ENCODE measurements around the gene RABL2B. TPM values are rescaled to one million over a fixed set of nuclear protein-coding genes. Genes with fewer than 3 reads are reported as not detected.
A peak's percentile ranks its signal among the peaks of the same experiment; 100 is the strongest.
"Not testable (repeated sequence)": the region's sequence is repeated elsewhere in the genome, so short reads cannot be mapped to it uniquely, and the experiment has no call there.

Gene RABL2B
- 10 to 100 TPM; 14.8 to 18.9 (median 17.4) TPM for total RNA-seq (2021; fragmentation: NEBNext Ultra II Directional; extraction: Animal tissue kit (Norgen Biotek cat#: 25700))
- long read RNA-seq, partial matches to known transcripts, result 10 of 27 reads
- long read RNA-seq, other reads (novel, unspliced or antisense), result 13 of 27 reads

DNA sequence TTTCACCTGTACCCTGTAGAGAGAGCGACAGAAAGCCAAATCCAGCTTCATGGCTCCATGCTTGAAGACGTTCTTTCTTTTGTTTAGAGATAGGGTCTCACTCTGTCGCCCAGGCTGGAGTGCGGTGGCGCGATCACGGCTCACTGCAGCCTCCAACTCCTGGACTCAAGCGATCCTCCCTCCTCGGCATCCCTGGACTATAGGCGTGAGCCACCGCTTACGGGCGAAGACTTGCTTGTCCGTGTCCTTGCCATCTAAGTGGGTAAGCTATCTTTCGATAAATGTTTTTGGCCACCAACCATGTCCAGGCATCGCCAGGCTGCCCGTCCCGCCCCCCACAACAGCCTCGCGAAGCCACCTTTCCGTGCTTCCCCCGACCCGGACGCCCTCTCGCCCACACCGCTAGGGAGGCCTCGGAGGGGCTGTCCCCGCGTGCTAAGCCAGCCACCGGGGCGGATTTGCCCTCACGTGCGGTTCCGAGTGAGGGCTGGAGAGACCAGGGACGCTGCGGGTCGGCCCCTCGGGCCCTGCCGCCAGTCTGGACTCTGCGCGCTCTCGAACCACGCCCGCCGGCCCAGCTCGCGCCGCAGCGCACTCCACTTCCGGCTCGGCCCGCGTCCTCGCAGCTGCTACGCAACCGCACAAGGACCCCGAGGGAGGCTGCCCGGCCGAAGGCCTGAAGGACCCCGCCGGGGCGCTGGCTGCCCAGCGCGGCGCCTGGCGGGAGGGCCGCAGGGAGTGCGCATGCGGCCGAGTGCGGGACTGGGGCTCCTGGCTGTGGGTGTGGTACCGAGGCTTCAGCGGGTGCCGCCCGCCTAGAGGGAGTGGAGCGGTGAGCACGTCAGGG lies at the start of gene RABL2B:
Gene RABL2B, minus strand, starts transcription at position 604 of the 847 bp plus-strand sequence. CDS start 1,342 bp downstream, outside the sequence.
- not testable (repeated sequence) for H3K9me3 Mint-ChIP-seq; H3K36me3 Mint-ChIP-seq (ENCODE audit: low read depth); H3K27me3 Mint-ChIP-seq (ENCODE audit: insufficient read depth)
- Mint-ChIP-seq H3K4me3 (peak within 1 kb of the TSS; percentile 91), H3K27ac (peak within 1 kb of the TSS; percentile 78), H3K4me1 (ENCODE audit: low read depth) (peaks cover 12% of the 10 kb centered on the region)
- DNase-seq, result peak; percentile 78

DNA sequence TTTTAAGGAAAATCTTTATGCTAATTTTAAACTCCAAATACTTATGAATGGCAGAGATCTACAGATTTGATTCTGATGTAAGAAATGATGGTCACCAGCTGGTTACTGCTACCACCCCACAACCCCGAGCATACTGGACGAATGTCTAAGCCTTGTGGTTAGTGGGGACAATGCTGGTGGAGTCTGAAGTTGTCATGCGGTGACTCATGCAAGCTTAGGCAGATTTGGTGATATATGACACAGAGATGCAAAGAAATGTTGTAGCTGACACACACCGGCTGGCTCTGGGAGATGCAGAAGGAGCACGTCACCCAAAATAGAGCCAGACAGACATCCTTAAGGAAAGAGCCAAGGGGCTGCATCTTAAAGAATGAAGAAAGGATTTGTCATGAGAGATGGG lies 3.5 kb upstream of the RABL2B start:
- peak; percentile 84 for DNase-seq
- H3K4me1 Mint-ChIP-seq (ENCODE audit: low read depth), result peaks cover 19% of the 10 kb centered on the region
- not testable (repeated sequence) for H3K9me3 Mint-ChIP-seq; H3K4me3 Mint-ChIP-seq; H3K36me3 Mint-ChIP-seq (ENCODE audit: low read depth); H3K27me3 Mint-ChIP-seq (ENCODE audit: insufficient read depth); H3K27ac Mint-ChIP-seq

DNA sequence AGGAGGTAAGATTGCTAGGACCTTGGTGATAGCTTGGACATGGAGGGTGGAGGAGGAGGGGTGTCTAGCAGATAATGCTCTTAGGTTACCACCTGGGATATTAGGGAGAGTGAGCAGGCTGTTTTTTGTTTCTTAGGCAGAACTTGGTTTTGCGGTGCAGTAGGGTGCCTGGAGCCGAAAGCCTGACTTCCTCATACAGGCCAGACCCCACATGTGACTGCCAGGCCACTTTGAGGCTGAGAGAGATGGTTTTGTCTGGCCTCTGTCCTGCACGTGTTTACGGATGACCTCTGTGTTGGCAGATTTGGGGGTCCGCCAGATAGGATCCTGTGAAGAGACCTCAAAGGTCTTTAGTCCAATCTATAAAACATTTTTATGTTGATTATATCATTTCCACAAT lies 1.9 kb upstream of the RABL2B start:
- DNase-seq; H3K9me3 Mint-ChIP-seq; H3K27me3 Mint-ChIP-seq (ENCODE audit: insufficient read depth); H3K36me3 Mint-ChIP-seq (ENCODE audit: low read depth): not testable (repeated sequence)
- H3K27ac Mint-ChIP-seq, result peak overlapping the region; percentile 24; the same call in 1 of the 2 replicates
- peaks cover 19% of the 10 kb centered on the region for H3K4me1 Mint-ChIP-seq (ENCODE audit: low read depth)
- peak overlapping the region; percentile 34; the same call in 1 of the 2 replicates for H3K4me3 Mint-ChIP-seq

DNA sequence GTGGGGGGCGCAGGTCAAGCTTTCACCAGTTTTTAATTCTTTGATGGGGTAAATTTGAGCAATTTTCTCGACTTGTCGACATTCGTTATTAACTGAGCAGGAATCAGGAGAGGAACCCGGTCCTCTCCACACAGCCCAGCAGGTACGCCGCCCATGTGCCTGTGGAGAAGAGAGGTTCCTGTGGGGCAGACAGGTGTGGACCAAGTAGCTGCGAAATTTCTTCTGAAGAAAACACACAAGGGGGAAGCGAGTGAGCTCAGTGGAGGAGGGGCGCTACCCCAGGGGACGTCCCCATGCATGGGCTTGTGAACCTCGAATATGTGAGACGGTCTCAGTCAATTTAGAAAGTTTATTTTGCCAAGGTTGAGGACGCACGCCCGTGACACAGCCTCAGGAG lies 442 bp upstream of the RABL2B start:
- not testable (repeated sequence) for H3K9me3 Mint-ChIP-seq
- Mint-ChIP-seq H3K27ac (peak overlapping the region; percentile 78), H3K4me3 (peak overlapping the region; percentile 91)

DNA sequence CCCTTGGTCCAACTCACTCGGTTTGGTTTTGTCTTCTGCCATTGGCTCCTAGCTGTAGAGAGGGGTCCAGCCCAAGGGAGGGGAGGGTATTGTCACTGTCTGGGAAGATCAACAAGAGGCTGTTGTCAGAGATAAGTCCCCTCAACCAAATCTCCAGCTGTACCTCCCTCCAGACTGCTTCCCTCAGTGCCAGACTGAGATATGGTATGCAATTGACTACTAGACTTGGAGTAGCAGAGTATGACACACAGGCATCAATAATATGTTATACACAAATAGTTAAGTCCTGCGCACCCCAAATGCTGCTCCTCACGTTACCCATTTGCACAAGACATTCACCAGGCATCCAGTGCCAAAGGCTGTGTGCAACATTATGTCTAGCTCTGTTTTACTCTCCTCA lies 1.2 kb downstream of the RABL2B start:
- not testable (repeated sequence) for DNase-seq; H3K27ac Mint-ChIP-seq; H3K36me3 Mint-ChIP-seq (ENCODE audit: low read depth); H3K9me3 Mint-ChIP-seq; H3K27me3 Mint-ChIP-seq (ENCODE audit: insufficient read depth)
- peak overlapping the region; percentile 78 for H3K4me3 Mint-ChIP-seq
- H3K4me1 Mint-ChIP-seq (ENCODE audit: low read depth), result peaks cover 12% of the 10 kb centered on the region

More for the DNA sequence above, 442 bp upstream of the RABL2B start:
- not testable (repeated sequence) for H3K36me3 Mint-ChIP-seq (ENCODE audit: low read depth); DNase-seq; H3K27me3 Mint-ChIP-seq (ENCODE audit: insufficient read depth)
- H3K4me1 Mint-ChIP-seq (ENCODE audit: low read depth), result peaks cover 12% of the 10 kb centered on the region

DNA sequence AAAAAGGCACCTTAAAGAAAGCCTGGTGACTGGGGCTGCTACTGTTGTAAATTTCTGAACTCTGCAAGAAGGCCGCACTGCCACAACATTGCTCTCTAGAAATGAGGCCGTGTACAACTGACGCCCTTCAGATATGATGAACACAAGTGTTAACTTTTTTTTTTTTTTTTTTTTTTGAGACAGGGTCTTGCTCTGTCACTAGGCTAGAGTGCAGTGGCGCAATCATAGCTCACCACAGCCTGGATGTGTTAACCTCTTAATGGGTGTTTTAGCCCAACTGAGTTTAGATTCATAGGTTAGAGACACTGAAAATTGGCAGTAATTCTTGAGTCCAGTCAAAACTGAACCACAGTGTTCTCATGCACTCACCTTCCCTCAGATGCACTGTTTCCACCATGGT lies 3.2 kb downstream of the RABL2B start:
- H3K27me3 Mint-ChIP-seq (ENCODE audit: insufficient read depth); H3K27ac Mint-ChIP-seq; H3K36me3 Mint-ChIP-seq (ENCODE audit: low read depth); H3K4me3 Mint-ChIP-seq; H3K9me3 Mint-ChIP-seq; DNase-seq: not testable (repeated sequence)
- H3K4me1 Mint-ChIP-seq (ENCODE audit: low read depth), result peaks cover 12% of the 10 kb centered on the region

DNA sequence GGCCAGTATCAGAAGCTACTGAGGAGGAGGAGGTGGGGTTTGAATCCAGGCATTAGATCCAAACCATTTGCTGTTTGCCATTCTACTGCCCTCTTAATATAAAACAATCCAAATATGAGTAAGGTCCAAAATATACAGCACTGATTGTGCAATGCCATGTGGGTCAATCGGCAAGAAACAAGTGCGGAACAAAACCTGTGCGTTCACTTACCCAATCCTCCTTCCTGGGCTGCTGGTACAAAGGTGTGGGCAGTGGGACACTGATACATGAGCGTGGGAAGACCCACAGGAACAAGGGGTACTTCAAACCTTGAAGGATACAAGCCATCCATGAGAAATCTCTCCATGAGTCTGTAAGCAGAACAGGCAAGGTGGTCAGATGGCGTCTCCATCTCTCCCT lies 5.8 kb downstream of the RABL2B start:
- DNase-seq; H3K27ac Mint-ChIP-seq; H3K4me1 Mint-ChIP-seq (ENCODE audit: low read depth); H3K27me3 Mint-ChIP-seq (ENCODE audit: insufficient read depth); H3K4me3 Mint-ChIP-seq; H3K9me3 Mint-ChIP-seq; H3K36me3 Mint-ChIP-seq (ENCODE audit: low read depth): not testable (repeated sequence)

DNA sequence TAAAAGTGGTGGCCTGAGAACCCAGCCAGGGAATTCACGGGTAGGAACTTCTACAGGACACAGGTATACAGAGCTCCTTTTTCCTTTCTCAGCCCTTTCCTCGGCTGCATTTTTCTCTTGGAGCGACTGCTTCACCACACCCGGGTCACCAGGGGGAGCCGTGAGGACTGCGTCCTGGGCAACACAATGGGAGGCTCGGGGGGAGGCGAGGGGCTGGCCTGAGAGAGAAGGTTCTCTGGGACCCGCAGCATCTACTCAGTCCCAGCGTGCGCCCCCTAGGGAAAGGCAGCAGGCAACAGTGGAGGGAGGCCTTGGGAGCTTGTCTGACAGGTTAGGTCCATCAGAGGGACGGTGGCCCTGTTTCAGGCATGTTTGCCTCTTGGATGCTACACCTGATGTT lies 8.3 kb downstream of the RABL2B start:
- DNase-seq, result peak; percentile 36
- H3K9me3 Mint-ChIP-seq; H3K4me3 Mint-ChIP-seq; H3K4me1 Mint-ChIP-seq (ENCODE audit: low read depth); H3K27me3 Mint-ChIP-seq (ENCODE audit: insufficient read depth); H3K36me3 Mint-ChIP-seq (ENCODE audit: low read depth); H3K27ac Mint-ChIP-seq: not testable (repeated sequence)
- TF ChIP-seq, protein P1, sequence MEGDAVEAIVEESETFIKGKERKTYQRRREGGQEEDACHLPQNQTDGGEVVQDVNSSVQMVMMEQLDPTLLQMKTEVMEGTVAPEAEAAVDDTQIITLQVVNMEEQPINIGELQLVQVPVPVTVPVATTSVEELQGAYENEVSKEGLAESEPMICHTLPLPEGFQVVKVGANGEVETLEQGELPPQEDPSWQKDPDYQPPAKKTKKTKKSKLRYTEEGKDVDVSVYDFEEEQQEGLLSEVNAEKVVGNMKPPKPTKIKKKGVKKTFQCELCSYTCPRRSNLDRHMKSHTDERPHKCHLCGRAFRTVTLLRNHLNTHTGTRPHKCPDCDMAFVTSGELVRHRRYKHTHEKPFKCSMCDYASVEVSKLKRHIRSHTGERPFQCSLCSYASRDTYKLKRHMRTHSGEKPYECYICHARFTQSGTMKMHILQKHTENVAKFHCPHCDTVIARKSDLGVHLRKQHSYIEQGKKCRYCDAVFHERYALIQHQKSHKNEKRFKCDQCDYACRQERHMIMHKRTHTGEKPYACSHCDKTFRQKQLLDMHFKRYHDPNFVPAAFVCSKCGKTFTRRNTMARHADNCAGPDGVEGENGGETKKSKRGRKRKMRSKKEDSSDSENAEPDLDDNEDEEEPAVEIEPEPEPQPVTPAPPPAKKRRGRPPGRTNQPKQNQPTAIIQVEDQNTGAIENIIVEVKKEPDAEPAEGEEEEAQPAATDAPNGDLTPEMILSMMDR (IDR thresholded peaks at IDR 0.05), result peak; percentile 69

DNA sequence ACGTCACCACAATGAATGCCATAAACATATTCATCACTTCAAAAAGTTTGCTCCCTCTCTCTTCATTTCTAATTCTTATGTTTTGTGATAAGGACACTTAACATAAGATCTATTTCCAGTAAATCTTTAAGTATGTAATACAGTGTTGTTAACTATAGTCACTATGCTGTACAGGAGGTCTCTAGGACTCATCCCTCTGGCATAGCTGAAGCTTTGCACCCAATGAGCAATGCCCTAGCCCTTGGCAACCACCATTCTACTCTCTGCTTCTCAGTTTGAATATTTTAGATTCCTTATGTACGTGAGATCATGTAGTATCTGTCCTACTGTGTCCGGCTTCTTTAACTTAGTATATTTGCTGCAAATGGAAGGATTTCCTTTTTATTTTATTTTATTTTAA lies 19.1 kb downstream of the RABL2B start:
- peak; percentile 20 for DNase-seq
- not testable (repeated sequence) for H3K27ac Mint-ChIP-seq; H3K4me3 Mint-ChIP-seq; H3K9me3 Mint-ChIP-seq; H3K36me3 Mint-ChIP-seq (ENCODE audit: low read depth); H3K4me1 Mint-ChIP-seq (ENCODE audit: low read depth); H3K27me3 Mint-ChIP-seq (ENCODE audit: insufficient read depth)

DNA sequence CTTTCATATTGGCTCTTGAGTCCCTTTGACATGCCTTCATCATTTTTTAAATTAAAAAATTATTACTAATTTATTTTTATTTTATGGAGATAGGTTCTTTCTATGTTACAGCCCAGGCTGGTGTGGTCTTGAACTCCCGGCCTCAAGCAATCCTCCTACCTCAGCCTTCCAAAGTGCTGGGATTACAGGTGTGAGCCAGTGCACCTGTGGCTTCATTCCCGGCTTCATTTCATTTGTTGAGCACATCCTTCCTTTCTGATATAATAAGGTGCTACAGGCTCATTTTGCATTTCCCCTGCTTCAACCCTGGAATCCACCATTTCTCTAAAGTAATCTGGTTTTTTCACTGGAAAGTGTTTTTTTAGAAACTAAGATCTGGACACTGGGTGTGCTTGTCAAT lies 21.6 kb downstream of the RABL2B start:
- H3K9me3 Mint-ChIP-seq; H3K27me3 Mint-ChIP-seq (ENCODE audit: insufficient read depth); H3K27ac Mint-ChIP-seq; H3K36me3 Mint-ChIP-seq (ENCODE audit: low read depth); H3K4me3 Mint-ChIP-seq; DNase-seq: not testable (repeated sequence)
- H3K4me1 Mint-ChIP-seq (ENCODE audit: low read depth), result peaks cover 16% of the 10 kb centered on the region

DNA sequence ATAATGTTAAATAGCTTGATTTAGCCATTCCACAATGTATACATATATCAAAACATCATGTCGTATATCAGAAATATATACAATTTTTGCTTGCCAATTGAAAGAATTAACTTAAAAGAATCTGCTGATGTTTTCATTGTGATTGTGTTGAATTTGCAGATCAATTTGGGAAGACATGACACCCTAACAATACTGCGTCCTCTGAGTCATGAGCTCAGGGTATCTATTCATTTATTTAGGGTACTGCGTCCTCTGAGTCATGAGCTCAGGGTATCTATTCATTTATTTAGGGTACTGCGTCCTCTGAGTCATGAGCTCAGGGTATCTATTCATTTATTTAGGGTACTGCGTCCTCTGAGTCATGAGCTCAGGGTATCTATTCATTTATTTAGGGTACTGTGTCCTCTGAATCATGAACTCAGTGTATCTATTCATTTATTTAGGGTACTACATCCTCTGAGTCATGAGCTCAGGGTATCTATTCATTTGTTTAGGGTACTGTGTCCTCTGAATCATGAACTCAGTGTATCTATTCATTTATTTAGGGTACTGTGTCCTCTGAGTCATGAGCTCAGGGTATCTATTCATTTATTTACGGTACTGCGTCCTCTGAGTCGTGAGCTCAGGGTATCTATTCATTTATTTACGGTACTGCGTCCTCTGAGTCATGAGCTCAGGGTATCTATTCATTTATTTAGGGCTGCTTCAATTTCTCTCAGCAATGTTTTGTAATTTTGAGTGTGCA lies 23.7 kb downstream of the RABL2B start:
- H3K4me3 Mint-ChIP-seq; H3K27me3 Mint-ChIP-seq (ENCODE audit: insufficient read depth); H3K9me3 Mint-ChIP-seq; H3K36me3 Mint-ChIP-seq (ENCODE audit: low read depth); H3K27ac Mint-ChIP-seq: not testable (repeated sequence)
- peak; percentile 73 for DNase-seq
- peaks cover 16% of the 10 kb centered on the region for H3K4me1 Mint-ChIP-seq (ENCODE audit: low read depth)
